HEK293 (cell line): ENCODE measurements around the gene S1PR1.

Experiments
- CTCF ChIP-seq: fragments of 450-650 bp; formaldehyde crosslinking; IDR thresholded peaks from 2 replicates; pipeline ENCODE4 v1.5.1; 2016; ENCODE audit warnings: missing biosample characterization, missing genetic modification characterization
- HOXC10 ChIP-seq: sonication (generic); formaldehyde crosslinking; IDR thresholded peaks from 2 replicates; pipeline ENCODE4 v1.8.1; 2023; ENCODE audit warnings: mild to moderate bottlenecking, missing genetic modification reagents
- MYNN ChIP-seq: fragments of 450-650 bp; formaldehyde crosslinking; IDR thresholded peaks from 2 replicates; pipeline ENCODE4 v1.5.1; 2016; ENCODE audit warnings: missing biosample characterization, missing genetic modification characterization, borderline replicate concordance
- ZNF133 ChIP-seq: fragments of 450-650 bp; formaldehyde crosslinking; IDR thresholded peaks from 2 replicates; pipeline ENCODE4 v1.5.1; 2016; ENCODE audit warnings: missing biosample characterization, missing genetic modification characterization
- ZNF174 ChIP-seq: fragments of 450-650 bp; formaldehyde crosslinking; IDR thresholded peaks from 2 replicates; pipeline ENCODE4 v1.5.0; 2017; ENCODE audit warnings: missing biosample characterization, mild to moderate bottlenecking, missing genetic modification characterization
- ZNF274 ChIP-seq, 2 experiments: fragments of 200-500 bp in 1 of 2; fragments of 450-650 bp in 1 of 2; sonication (Bioruptor generic) in 1 of 2; formaldehyde crosslinking in 1 of 2; IDR thresholded peaks; 2 replicates each; pipeline versions ENCODE4 v1.5.1 to v1.6.1; 2014 to 2016; ENCODE audit warnings: borderline replicate concordance in 1 of 2, inconsistent platforms in 1 of 2, low read length in 1 of 2, missing biosample characterization in 1 of 2, missing genetic modification characterization in 1 of 2
- ZNF302 ChIP-seq: fragments of 450-650 bp; formaldehyde crosslinking; IDR thresholded peaks from 2 replicates; pipeline ENCODE4 v1.5.1; 2016; ENCODE audit warnings: missing biosample characterization, missing genetic modification characterization, low read depth
- ZNF366 ChIP-seq: fragments of 450-650 bp; formaldehyde crosslinking; conservative IDR thresholded peaks from 2 replicates; pipeline ENCODE4 v1.5.1; 2016; ENCODE audit warnings: missing biosample characterization, missing genetic modification characterization
- ZNF473 ChIP-seq: fragments of 450-650 bp; formaldehyde crosslinking; IDR thresholded peaks from 2 replicates; pipeline ENCODE4 v1.5.1; 2017; ENCODE audit warnings: missing biosample characterization, missing genetic modification characterization
- TF ChIP-seq, protein P1 (sequence below): fragments of 450-650 bp; formaldehyde crosslinking; IDR thresholded peaks from 2 replicates; pipeline ENCODE4 v1.5.1; 2016; ENCODE audit warnings: missing biosample characterization, missing genetic modification characterization, borderline replicate concordance
- TF ChIP-seq, protein P2 (sequence below): fragments of 450-650 bp; formaldehyde crosslinking; IDR thresholded peaks from 2 replicates; pipeline ENCODE4 v1.5.1; 2016; ENCODE audit warnings: missing biosample characterization, missing genetic modification characterization
- TF ChIP-seq, protein P3 (sequence below): fragments of 450-650 bp; formaldehyde crosslinking; IDR thresholded peaks from 2 replicates; pipeline ENCODE4 v1.5.1; 2016; ENCODE audit warnings: missing biosample characterization, missing genetic modification characterization
- TF ChIP-seq, protein P4 (sequence below): fragments of 450-650 bp; formaldehyde crosslinking; IDR thresholded peaks from 2 replicates; pipeline ENCODE4 v1.5.1; 2016; ENCODE audit warnings: missing biosample characterization, missing genetic modification characterization

- no peak for TF ChIP-seq CTCF
- no peak for TF ChIP-seq ZNF302
- TF ChIP-seq, protein P1, sequence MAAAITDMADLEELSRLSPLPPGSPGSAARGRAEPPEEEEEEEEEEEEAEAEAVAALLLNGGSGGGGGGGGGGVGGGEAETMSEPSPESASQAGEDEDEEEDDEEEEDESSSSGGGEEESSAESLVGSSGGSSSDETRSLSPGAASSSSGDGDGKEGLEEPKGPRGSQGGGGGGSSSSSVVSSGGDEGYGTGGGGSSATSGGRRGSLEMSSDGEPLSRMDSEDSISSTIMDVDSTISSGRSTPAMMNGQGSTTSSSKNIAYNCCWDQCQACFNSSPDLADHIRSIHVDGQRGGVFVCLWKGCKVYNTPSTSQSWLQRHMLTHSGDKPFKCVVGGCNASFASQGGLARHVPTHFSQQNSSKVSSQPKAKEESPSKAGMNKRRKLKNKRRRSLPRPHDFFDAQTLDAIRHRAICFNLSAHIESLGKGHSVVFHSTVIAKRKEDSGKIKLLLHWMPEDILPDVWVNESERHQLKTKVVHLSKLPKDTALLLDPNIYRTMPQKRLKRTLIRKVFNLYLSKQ (tag by site-specific recombination): no peak
- TF ChIP-seq ZNF473 (tag by site-specific recombination): no peak
- no peak for TF ChIP-seq MYNN
- TF ChIP-seq ZNF133 (tag by site-specific recombination): no peak
- no peak for TF ChIP-seq ZNF274 (IDR thresholded peaks at IDR 0.05; ENCODE audit: low read length)
- no peak for TF ChIP-seq ZNF274 (tag by site-specific recombination; IDR thresholded peaks at IDR 0.05; ENCODE audit: borderline replicate concordance)
- TF ChIP-seq, protein P2, sequence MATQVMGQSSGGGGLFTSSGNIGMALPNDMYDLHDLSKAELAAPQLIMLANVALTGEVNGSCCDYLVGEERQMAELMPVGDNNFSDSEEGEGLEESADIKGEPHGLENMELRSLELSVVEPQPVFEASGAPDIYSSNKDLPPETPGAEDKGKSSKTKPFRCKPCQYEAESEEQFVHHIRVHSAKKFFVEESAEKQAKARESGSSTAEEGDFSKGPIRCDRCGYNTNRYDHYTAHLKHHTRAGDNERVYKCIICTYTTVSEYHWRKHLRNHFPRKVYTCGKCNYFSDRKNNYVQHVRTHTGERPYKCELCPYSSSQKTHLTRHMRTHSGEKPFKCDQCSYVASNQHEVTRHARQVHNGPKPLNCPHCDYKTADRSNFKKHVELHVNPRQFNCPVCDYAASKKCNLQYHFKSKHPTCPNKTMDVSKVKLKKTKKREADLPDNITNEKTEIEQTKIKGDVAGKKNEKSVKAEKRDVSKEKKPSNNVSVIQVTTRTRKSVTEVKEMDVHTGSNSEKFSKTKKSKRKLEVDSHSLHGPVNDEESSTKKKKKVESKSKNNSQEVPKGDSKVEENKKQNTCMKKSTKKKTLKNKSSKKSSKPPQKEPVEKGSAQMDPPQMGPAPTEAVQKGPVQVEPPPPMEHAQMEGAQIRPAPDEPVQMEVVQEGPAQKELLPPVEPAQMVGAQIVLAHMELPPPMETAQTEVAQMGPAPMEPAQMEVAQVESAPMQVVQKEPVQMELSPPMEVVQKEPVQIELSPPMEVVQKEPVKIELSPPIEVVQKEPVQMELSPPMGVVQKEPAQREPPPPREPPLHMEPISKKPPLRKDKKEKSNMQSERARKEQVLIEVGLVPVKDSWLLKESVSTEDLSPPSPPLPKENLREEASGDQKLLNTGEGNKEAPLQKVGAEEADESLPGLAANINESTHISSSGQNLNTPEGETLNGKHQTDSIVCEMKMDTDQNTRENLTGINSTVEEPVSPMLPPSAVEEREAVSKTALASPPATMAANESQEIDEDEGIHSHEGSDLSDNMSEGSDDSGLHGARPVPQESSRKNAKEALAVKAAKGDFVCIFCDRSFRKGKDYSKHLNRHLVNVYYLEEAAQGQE (tag by site-specific recombination): no peak
- TF ChIP-seq ZNF174 (tag by site-specific recombination): no peak
- TF ChIP-seq, protein P3, sequence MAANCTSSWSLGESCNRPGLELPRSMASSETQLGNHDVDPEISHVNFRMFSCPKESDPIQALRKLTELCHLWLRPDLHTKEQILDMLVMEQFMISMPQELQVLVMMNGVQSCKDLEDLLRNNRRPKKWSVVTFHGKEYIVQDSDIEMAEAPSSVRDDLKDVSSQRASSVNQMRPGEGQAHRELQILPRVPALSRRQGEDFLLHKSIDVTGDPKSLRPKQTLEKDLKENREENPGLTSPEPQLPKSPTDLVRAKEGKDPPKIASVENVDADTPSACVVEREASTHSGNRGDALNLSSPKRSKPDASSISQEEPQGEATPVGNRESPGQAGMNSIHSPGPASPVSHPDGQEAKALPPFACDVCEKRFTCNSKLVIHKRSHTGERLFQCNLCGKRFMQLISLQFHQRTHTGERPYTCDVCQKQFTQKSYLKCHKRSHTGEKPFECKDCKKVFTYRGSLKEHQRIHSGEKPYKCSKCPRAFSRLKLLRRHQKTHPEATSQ: no peak
- no peak for TF ChIP-seq HOXC10 (CRISPR knock-in tag)
- TF ChIP-seq ZNF366: no peak
- TF ChIP-seq, protein P4, sequence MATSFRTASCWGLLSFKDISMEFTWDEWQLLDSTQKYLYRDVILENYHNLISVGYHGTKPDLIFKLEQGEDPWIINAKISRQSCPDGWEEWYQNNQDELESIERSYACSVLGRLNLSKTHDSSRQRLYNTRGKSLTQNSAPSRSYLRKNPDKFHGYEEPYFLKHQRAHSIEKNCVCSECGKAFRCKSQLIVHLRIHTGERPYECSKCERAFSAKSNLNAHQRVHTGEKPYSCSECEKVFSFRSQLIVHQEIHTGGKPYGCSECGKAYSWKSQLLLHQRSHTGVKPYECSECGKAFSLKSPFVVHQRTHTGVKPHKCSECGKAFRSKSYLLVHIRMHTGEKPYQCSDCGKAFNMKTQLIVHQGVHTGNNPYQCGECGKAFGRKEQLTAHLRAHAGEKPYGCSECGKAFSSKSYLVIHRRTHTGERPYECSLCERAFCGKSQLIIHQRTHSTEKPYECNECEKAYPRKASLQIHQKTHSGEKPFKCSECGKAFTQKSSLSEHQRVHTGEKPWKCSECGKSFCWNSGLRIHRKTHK: no peak
These were observed 49.2 kb downstream of the S1PR1 start for GRCh38 chr1:101285922-101286570.
